AG09319 (cell line): ENCODE results near the gene DRD4.

ENCODE experiments used
- DNase-seq: peaks from one replicate; pipeline ENCODE4 v3.0.0-alpha.2; 2010; ENCODE audit warnings: low read depth; ENCODE audit errors: extremely low read depth
- TF ChIP-seq, protein P1 (sequence below): IDR thresholded peaks from 2 replicates; pipeline ENCODE4 v1.5.1; 2011; ENCODE audit warnings: low read depth, mild to moderate bottlenecking, inconsistent platforms, low read length, moderate library complexity

Gene DRD4

DNA sequence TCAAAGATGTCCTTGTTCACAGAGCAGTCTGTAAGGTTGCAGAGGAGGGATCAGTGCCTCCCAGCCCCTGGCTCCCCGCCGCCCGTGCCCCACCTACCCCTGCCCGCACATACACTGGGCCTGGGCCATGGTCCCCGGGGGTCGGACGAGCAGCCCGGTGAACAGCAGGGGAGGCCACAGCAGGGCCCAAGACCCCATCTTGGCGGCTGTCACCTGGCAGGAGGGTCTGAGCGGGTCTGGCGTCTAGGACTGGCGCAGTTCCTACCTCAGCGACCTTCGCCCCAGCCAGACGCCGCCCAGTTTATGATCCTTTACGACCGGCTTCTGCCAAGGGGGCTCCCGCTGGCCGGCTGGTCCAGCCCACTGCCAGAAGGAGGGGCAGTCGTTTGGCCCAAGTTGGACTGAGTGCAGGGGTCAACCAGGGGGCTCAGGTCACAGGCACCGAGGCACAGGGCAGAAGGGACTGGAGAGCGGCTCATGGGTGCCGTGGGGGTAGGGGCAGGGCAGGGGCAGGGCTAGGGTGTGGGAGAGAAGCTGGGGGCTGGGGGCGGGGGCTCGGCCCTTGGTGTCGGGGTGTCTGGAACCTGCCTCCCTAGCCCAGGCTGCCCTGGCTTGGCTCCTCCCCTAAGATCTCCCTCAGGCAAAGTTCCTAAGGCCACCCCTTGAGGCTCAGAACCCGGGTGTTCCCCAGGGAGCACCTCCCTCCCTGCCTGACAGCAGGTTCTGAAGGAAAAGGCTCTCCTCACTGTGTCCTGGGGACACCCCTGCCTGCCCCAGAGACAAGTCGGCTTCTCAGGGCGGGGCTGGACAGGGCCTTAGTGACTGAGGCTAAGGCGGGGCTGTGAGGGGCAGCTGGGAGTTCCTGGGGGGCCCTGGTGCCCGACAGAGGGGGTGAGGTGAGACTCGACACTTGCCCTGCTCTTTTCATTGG is 12.1 kb upstream of the DRD4 start, which contains the start of gene CDHR5:
TSS of gene CDHR5 (minus strand) at position 251 of the 931 bp plus-strand sequence. CDS start at position 198, 53 bp downstream.
- TF ChIP-seq, protein P1, sequence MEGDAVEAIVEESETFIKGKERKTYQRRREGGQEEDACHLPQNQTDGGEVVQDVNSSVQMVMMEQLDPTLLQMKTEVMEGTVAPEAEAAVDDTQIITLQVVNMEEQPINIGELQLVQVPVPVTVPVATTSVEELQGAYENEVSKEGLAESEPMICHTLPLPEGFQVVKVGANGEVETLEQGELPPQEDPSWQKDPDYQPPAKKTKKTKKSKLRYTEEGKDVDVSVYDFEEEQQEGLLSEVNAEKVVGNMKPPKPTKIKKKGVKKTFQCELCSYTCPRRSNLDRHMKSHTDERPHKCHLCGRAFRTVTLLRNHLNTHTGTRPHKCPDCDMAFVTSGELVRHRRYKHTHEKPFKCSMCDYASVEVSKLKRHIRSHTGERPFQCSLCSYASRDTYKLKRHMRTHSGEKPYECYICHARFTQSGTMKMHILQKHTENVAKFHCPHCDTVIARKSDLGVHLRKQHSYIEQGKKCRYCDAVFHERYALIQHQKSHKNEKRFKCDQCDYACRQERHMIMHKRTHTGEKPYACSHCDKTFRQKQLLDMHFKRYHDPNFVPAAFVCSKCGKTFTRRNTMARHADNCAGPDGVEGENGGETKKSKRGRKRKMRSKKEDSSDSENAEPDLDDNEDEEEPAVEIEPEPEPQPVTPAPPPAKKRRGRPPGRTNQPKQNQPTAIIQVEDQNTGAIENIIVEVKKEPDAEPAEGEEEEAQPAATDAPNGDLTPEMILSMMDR: no peak
- DNase-seq: no peak

DNA sequence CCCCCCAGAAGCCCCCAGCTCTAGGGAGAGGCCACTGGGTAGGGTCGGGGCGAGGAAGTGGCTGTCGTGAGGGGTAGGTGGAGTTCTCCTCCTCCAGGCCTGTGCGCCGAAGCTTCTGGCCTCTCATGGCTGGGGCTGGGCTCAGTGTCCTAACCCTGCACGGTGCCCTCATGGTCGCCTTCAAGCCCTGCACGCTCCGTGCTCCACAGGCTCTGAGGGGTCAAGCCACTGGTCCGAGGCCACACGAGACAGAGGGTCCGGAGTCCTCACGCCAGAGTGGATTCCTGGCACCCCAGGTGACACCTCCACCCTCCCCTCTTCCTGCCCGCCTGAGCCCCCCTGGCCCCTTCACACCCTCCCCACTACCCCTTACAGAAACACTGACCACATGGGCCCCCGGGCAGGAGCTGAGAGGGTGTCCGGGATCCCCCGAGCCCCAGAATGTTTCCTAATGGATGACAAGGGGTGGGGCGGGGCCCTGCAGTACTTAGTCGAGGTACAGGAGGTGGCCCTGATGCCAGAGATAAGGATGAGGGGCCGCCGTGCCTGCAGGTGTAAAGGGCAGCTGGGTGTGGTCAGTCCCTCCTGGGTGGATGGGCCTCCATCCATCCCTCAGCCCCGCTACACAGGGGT is 11.3 kb upstream of the DRD4 start:
- DNase-seq: no peak
- TF ChIP-seq, protein P1: no peak

DNA sequence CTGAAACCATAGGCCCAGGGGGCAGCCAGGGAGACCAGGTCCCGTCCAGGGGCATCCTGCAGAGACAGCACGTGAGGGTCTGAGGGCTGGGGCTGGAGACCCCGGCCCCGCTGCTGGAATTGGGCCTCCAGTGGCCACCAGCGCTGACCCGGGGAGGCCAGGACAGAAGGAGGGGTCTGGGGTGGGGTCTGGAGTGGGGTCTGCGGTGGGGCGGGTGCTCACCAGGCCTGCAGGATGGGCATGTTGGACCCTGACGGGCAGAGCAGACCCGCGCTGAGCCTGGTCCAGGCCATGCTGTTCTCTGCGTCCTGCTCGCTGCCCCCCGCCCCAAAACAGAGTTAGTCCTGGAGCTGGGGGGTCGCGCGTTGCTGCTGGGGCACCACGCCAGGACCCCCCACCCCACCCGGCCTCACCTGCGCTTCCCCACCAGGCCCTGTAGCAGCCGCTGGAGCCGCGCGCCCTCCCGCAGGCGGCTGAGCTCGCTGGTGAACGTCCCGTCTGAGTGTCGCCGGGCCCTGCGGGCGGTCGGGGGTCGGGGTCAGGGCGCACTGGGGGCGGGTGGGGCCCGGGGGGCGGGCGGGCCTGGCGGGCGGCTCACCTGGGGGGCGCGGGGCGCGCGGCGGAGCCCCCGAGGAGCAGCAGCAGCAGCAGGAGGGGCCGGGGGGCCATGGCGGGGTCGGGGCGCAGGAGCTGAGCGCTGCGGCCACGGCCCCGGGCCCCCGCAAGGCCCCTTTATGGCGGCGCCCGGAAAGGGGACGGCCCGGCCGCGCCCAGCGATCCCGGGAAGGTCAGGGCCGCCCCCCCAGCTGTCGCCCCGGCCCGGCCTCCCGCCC is 10.4 kb upstream of the DRD4 start, which contains the start of gene SCT:
TSS of gene SCT (minus strand) at position 707 of the 833 bp plus-strand sequence. CDS start at position 669, 38 bp downstream.
- TF ChIP-seq, protein P1: no peak
- DNase-seq: no peak

DNA sequence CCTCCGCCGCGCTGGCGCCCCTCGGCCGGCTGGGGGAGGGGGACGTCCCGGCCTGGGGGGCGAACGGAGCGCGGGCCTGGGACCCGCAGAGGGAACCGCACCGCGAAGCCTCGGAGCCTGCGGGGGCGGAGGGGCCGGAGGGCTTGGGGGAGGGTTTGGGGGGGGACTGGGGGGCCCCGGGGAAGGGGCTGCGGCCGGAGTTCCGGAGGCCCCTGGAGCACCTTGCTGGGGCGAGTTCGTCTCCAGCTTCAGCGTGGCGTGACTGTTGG is 9.8 kb upstream of the DRD4 start:
- no peak for DNase-seq
- TF ChIP-seq, protein P1: no peak

DNA sequence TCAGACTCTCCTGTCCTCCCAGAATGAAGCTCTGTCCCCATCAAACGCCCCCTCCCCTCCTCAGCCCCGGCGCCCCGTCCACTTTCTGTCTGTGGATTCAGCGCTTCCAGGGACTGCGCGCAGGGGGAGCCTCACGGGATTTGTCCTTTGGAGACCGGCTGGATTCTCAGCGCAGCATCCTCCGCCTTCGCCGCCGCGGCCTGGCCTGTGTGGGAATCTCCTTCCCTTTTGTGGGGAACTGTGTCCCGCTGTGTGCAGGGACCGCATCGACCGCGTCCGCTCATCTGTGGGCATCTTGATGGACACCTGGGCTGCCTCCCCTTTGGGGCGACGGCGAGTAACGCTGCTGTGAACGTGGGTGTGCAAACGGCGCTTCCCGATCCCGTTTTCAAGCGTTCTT is 9.0 kb upstream of the DRD4 start:
- DNase-seq: no peak
- TF ChIP-seq, protein P1: no peak

DNA sequence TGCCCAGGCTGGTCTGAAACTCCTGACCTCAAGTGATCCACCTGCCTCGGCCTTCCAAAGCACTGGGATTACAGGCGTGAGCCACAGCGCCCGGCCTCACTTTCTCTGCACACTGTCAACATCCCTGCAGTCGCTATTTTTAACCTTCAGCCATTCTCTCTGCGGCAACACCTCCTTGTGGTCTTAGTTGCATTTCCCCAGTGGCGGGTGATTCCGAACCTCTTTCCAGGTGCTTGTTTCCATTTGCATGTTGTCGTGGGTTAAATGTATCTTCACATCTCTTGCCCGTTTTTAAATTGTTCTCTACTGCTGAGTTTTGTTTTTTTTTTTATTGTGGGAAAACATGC is 7.9 kb upstream of the DRD4 start:
- TF ChIP-seq, protein P1: no peak
- DNase-seq: no peak
